A673 (cell line): Measurements from ENCODE around the gene RFC2.

Experiments used
- CTCF ChIP-seq: fragments of 300-800, 200-600 bp; sonication (generic); conservative IDR thresholded peaks from 2 replicates; pipeline ENCODE4 v1.5.1; 2017; ENCODE audit warnings: low read depth, mild to moderate bottlenecking, antibody characterized with exemption, low read length, moderate library complexity, mixed read lengths
- EZH2 ChIP-seq: fragments of 200-600 bp; sonication (generic); IDR thresholded peaks from 2 replicates; pipeline ENCODE4 v1.6.1; 2017; ENCODE audit warnings: borderline replicate concordance, low read depth, mild to moderate bottlenecking, mixed read lengths, antibody characterized with exemption, low read length; ENCODE audit not compliant: poor library complexity, severe bottlenecking

GRCh38 chr7:74246497-74246896, 7.7 kb downstream of the RFC2 start:
- TF ChIP-seq EZH2 (no peak), CTCF (no peak)
